Lower lobe of right lung (tissue), 2 donors: Measurements from ENCODE around the gene PHC1. TPM values are rescaled to one million over a fixed set of nuclear protein-coding genes. Genes with fewer than 3 reads are reported as not detected.
A peak's percentile ranks its signal among the peaks of the same experiment; 100 is the strongest.

ENCODE experiments used
- ATAC-seq, 2 donors: fragments of 200-7000 bp; cut with Tn5 transposase; one replicate each; pipeline ENCODE4 v1.9.1; 2020 to 2022; ENCODE audit warnings: mild to moderate bottlenecking in 2 of 2, moderate library complexity in 2 of 2
- DNase-seq: peaks from one replicate; pipeline ENCODE4 v3.0.0-alpha.2; 2020
- H3K27ac ChIP-seq: fragments of 200-600 bp; one replicate; pipeline ENCODE4 v1.8.0; 2022
- H3K27me3 ChIP-seq: fragments of 200-600 bp; one replicate; pipeline ENCODE4 v1.8.0; 2022; ENCODE audit warnings: low read depth
- H3K36me3 ChIP-seq: fragments of 200-600 bp; one replicate; pipeline ENCODE4 v1.8.0; 2022; ENCODE audit warnings: mild to moderate bottlenecking
- H3K4me1 ChIP-seq: fragments of 200-600 bp; one replicate; pipeline ENCODE4 v1.8.0; 2022
- H3K4me3 ChIP-seq: fragments of 200-600 bp; one replicate; pipeline ENCODE4 v1.8.0; 2022; ENCODE audit warnings: mild to moderate bottlenecking
- H3K9me3 ChIP-seq: fragments of 200-600 bp; one replicate; pipeline ENCODE4 v1.8.0; 2022
- intact Hi-C: fragments of 100-400 bp; cut with DNase I; formaldehyde crosslinking; loops from one replicate; pipeline ENCODE4 v1.11.0; 2022
- total RNA-seq: library from RNA; stranded (reverse); fragmentation: NEBNext Ultra II Directional; extraction: Animal tissue kit (Norgen Biotek cat#: 25700); gene quantifications from one replicate; pipeline ENCODE4 v1.2.1, GENCODE V29; 2021
- TF ChIP-seq, protein P1 (sequence below): fragments of 200-600 bp; IDR thresholded peaks from one replicate; pipeline ENCODE4 v1.8.0; 2022; ENCODE audit warnings: antibody characterized with exemption, mild to moderate bottlenecking
- donor health status: DM: no; HTN: yes; CAD: no; lungs with severe emphysema.

The PHC1 gene
- total RNA-seq, 1 donor from 2014 or later, result 38.8 TPM

DNA sequence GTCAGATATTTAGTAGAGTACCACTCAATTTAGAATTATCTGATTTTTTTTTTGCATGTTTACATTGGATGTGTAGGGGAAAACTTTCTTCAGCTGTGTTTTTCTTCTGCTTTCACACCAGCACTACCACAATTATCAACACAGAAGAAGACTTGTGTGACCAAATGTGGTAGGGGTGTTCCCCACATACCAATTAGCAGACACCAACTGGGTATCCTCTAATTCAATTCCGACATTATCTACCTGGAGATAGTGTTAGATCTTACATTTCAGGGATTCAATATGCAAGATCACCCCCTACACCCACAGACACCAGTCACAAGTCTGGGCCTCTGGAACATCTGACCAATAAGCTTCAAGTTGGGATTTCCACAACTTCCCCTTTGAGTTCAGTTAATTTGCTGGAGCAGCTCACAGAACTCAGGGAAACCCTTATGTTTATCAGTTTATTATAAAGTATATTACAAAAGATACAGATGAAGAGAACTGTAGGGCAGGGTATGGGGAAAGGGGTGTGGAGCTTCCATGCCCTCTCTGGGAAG lies 71.0 kb downstream of the PHC1 start:
- H3K4me3 ChIP-seq, result no peak overlapping the region
- TF ChIP-seq, protein P1, sequence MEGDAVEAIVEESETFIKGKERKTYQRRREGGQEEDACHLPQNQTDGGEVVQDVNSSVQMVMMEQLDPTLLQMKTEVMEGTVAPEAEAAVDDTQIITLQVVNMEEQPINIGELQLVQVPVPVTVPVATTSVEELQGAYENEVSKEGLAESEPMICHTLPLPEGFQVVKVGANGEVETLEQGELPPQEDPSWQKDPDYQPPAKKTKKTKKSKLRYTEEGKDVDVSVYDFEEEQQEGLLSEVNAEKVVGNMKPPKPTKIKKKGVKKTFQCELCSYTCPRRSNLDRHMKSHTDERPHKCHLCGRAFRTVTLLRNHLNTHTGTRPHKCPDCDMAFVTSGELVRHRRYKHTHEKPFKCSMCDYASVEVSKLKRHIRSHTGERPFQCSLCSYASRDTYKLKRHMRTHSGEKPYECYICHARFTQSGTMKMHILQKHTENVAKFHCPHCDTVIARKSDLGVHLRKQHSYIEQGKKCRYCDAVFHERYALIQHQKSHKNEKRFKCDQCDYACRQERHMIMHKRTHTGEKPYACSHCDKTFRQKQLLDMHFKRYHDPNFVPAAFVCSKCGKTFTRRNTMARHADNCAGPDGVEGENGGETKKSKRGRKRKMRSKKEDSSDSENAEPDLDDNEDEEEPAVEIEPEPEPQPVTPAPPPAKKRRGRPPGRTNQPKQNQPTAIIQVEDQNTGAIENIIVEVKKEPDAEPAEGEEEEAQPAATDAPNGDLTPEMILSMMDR, result no peak
- ATAC-seq (no peak), DNase-seq (no peak)
- no peaks in the 10 kb centered on the region for H3K27me3 ChIP-seq
- intact Hi-C loops, result no loop called here
- H3K27ac ChIP-seq, result no peak overlapping the region
- H3K36me3 ChIP-seq, result no peaks in the 10 kb centered on the region
- peaks cover 4% of the 10 kb centered on the region for H3K9me3 ChIP-seq
- peaks cover 20% of the 10 kb centered on the region for H3K4me1 ChIP-seq

DNA sequence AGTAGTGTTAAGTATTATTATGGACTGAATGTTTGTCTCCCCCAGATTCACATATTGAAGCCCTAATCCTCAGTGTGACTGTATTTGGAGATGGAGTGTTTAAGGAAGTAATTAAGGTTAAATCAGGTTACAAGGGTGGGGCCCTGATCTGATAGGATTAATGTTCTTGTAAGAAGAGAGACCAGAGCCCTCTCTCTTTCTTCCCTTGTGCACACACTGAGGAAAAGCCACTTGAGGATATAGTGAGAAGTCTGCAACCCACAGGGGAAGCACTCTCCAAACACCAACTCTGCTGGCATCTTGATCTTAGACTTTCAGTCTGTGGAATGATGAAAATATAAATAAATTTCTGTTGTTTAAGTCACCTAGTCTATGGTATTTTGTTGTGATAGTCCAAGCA lies 72.9 kb downstream of the PHC1 start:
- peaks cover 20% of the 10 kb centered on the region for H3K4me1 ChIP-seq
- TF ChIP-seq, protein P1, result no peak
- H3K4me3 ChIP-seq, result no peak overlapping the region
- intact Hi-C loops, result no loop called here
- H3K9me3 ChIP-seq, result no peaks in the 10 kb centered on the region
- H3K27ac ChIP-seq, result no peak overlapping the region
- ATAC-seq, result no peak
- no peaks in the 10 kb centered on the region for H3K36me3 ChIP-seq
- H3K27me3 ChIP-seq, result no peaks in the 10 kb centered on the region
- DNase-seq, result no peak

DNA sequence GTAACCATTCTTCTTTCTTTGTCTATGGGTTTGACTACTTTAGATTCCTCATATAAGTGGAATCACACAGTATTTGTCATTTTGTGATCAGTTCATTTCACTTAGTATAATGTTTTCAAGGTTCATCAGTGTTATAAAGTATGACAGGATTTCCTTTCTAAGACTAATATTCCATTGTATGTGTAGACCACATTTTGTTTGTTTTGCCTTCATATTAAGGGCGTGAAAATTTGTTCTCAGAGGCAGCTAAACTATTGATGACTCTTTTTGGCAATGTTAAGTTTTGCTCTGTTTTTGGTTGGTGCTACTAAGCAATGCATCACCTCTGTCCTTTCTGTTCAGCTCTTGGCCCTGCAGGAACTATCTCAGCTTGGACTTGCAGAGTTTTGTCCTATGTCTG lies 73.4 kb downstream of the PHC1 start:
- no peak overlapping the region for H3K27ac ChIP-seq
- DNase-seq (no peak), ATAC-seq (no peak)
- intact Hi-C loops, result no loop called here
- H3K36me3 ChIP-seq, result no peaks in the 10 kb centered on the region
- TF ChIP-seq, protein P1, result no peak
- no peaks in the 10 kb centered on the region for H3K9me3 ChIP-seq
- no peak overlapping the region for H3K4me3 ChIP-seq
- H3K27me3 ChIP-seq, result no peaks in the 10 kb centered on the region
- peaks cover 20% of the 10 kb centered on the region for H3K4me1 ChIP-seq

DNA sequence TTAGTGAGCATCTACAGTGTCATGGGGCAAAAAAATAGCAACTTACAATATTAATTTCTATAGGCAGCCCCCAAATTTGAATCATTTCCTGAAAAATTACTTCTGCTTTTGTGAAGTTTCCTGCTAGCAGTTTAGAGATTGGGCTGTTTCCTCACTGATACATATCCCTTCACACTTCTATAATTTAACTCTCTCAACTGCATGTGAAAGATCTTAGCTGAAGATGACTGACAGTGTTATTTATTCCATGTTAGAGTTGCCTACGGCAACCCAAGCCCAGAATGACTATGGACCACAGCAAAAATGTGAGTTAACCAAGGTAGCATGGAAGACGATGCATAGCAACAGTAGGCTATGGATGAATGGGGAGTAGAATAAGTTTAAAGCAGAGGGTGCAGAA lies 75.1 kb downstream of the PHC1 start, which contains the start of gene KLRG1:
Gene KLRG1, plus strand, starts transcription at position 134 of the 400 bp plus-strand sequence. Its CDS starts 90 bp downstream, at position 224.
- no peaks in the 10 kb centered on the region for H3K36me3 ChIP-seq
- peaks cover 20% of the 10 kb centered on the region for H3K4me1 ChIP-seq
- DNase-seq (no peak), ATAC-seq (peak in 1 of 2 donors; percentile 35)
- H3K4me3 ChIP-seq, result peak within 1 kb of the TSS; percentile 7
- no peaks in the 10 kb centered on the region for H3K27me3 ChIP-seq
- no peak within 1 kb of the TSS for H3K27ac ChIP-seq
- H3K9me3 ChIP-seq, result no peaks in the 10 kb centered on the region
- intact Hi-C loops, result no loop called here
- TF ChIP-seq, protein P1, result no peak

Other genes with a start within 250 kb of the PHC1 start
- gene RIMKLB, start 216.5 kb upstream of the PHC1 start, total RNA-seq, result 30.5 TPM
- gene A2ML1, start 91.9 kb upstream of the PHC1 start, total RNA-seq, result not detected
- 226 TPM for gene M6PR, start 35.1 kb downstream of the PHC1 start, total RNA-seq
- 4.8 TPM for gene KLRG1, start 75.0 kb downstream of the PHC1 start, total RNA-seq
- gene A2M, start 201.4 kb downstream of the PHC1 start, total RNA-seq, result 1,832 TPM